ENCODE results near the gene EDC4. TPM values are rescaled to one million over a fixed set of nuclear protein-coding genes. Genes with fewer than 3 reads are reported as not detected.

The EDC4 gene
- total and polyA plus RNA-seq, 2 of the 13 experiments (the other 11 are each of a cell fraction or from before 2014, with no cell fraction given) = 51.4 to 59.1 TPM

- TF ChIP-seq FOXO4 (CRISPR knock-in tag; conservative IDR thresholded peaks at IDR 0.05) (0 out of 2 replicates have a peak, but pooled peaks have one; percentile 80), NR2F2 (IDR thresholded peaks at IDR 0.05; ENCODE audit: borderline replicate concordance, low read depth) (no peak), EED (CRISPR knock-in tag; IDR thresholded peaks at IDR 0.05) (no peak), SNAI1 (CRISPR knock-in tag; IDR thresholded peaks at IDR 0.05; ENCODE audit: borderline replicate concordance) (0 out of 2 replicates have a peak, but pooled peaks have one; percentile 59), ZIK1 (CRISPR knock-in tag; IDR thresholded peaks at IDR 0.05; ENCODE audit: borderline replicate concordance, low read depth) (no peak), HNRNPK (IDR thresholded peaks at IDR 0.05; ENCODE audit: low read depth, low read length, poor library complexity, severe bottlenecking) (no peak), TBX3 (IDR thresholded peaks at IDR 0.05; ENCODE audit: borderline replicate concordance) (no peak), DNMT1 (CRISPR knock-in tag; IDR thresholded peaks at IDR 0.05) (peak; percentile 7; the same call in 1 of the 2 replicates), SRSF1 (optimal IDR thresholded peaks at IDR 0.05; ENCODE audit: low read depth, low read length) (no peak), FOXA3 (CRISPR knock-in tag; IDR thresholded peaks at IDR 0.05) (no peak), ZBTB21 (CRISPR knock-in tag; IDR thresholded peaks at IDR 0.05) (no peak), ZBTB40 (IDR thresholded peaks at IDR 0.05) (no peak), ZBTB40 (CRISPR knock-in tag; IDR thresholded peaks at IDR 0.05) (no peak), ZNF24 (IDR thresholded peaks at IDR 0.05) (no peak), ZNF256 (CRISPR knock-in tag; conservative IDR thresholded peaks at IDR 0.05) (0 out of 2 replicates have a peak, but pooled peaks have one; percentile 4), ELF3 (CRISPR knock-in tag; IDR thresholded peaks at IDR 0.05) (no peak), TBL1XR1 (IDR thresholded peaks at IDR 0.05; ENCODE audit: borderline replicate concordance, low read length, partially characterized antibody) (no peak), WIZ (CRISPR knock-in tag; IDR thresholded peaks at IDR 0.05) (0 out of 2 replicates have a peak, but pooled peaks have one; percentile 60), CBFB (CRISPR knock-in tag; IDR thresholded peaks at IDR 0.05) (no peak), NCOA5 (CRISPR knock-in tag; IDR thresholded peaks at IDR 0.05) (0 out of 2 replicates have a peak, but pooled peaks have one; percentile 40)
Measured at GRCh38 chr16:67873435-67874370, 851 bp downstream of the EDC4 start (continued).
